ENCODE data around the gene ALDH1L1. TPM values are rescaled to one million over a fixed set of nuclear protein-coding genes. Genes with fewer than 3 reads are reported as not detected.

The ALDH1L1 gene
- total RNA-seq, 2 donors from 2014 or later: 54.7 to 65.3 TPM

DNA sequence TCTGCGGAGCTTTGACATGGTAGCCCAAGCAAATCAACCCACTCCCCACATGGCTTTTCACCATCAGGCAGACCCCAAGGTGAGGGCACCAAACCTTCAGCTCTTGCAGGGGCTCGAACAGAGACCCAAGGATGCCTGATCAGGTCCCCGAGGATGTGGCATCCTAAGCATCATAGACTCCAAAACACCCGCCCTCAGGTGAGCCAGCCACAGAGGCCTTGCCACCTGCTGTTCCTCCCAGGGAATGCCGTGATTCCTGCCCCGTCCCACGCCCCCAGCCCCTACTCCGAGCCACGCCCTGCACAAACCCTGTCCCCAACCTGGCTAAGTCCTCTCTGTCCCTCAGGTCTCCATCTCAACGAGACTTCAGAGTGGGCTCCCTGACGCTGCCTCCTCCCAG, 61.8 kb downstream of the ALDH1L1 start:
- DNase-seq (peak in 3 of 4 donors; percentile 2 to 8 (median 5)), ATAC-seq (no peak)
- Histone ChIP-seq H3K36me3 (replicated peaks in 1 of 2; ENCODE audit: insufficient read depth in 1 of 2, low read depth in 2 of 2) (peaks cover 4 to 5% of the 10 kb centered on the region in 2 donors), H3K4me3 (no peak overlapping the region), H3K27ac (no peak overlapping the region), H3K9me3 (no peaks in the 10 kb centered on the region), H3K27me3 (no peaks in the 10 kb centered on the region), H3K4me1 (no peaks in the 10 kb centered on the region)
- WGBS, 2 donors: 74 to 83% methylated on average over 7 to 11 of the region's 11 CpGs
- no peak for TF ChIP-seq POLR2A (IDR thresholded peaks at IDR 0.05)
- TF ChIP-seq, protein P1, sequence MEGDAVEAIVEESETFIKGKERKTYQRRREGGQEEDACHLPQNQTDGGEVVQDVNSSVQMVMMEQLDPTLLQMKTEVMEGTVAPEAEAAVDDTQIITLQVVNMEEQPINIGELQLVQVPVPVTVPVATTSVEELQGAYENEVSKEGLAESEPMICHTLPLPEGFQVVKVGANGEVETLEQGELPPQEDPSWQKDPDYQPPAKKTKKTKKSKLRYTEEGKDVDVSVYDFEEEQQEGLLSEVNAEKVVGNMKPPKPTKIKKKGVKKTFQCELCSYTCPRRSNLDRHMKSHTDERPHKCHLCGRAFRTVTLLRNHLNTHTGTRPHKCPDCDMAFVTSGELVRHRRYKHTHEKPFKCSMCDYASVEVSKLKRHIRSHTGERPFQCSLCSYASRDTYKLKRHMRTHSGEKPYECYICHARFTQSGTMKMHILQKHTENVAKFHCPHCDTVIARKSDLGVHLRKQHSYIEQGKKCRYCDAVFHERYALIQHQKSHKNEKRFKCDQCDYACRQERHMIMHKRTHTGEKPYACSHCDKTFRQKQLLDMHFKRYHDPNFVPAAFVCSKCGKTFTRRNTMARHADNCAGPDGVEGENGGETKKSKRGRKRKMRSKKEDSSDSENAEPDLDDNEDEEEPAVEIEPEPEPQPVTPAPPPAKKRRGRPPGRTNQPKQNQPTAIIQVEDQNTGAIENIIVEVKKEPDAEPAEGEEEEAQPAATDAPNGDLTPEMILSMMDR (IDR thresholded peaks at IDR 0.05): no peak
- intact Hi-C loops (cut with DNase I): no loop called here

DNA sequence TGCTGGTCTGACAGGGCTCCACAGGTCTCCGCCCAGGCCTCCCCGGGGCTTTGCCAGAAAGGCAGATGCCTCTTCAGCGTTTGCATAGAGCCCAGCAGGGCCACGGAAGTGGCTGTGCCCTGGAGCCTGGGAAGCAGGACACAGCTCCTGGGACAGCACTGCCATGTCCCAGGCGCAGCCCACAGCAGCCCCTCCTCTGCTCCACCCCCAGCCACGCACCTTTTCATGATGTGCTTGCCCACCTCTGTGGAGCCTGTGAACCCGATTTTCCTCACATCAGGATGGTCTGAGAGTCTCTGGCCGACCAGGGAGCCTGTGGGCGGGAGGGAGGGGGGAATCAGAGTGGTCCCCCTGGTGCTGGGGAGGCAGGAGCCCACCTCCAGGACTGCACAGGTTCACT, 62.6 kb downstream of the ALDH1L1 start:
- 74 to 84% methylated on average over 6 to 8 of the region's 9 CpGs for WGBS, 2 donors
- Histone ChIP-seq H3K27me3 (no peaks in the 10 kb centered on the region), H3K27ac (no peak overlapping the region), H3K4me1 (no peaks in the 10 kb centered on the region), H3K4me3 (no peak overlapping the region), H3K9me3 (no peaks in the 10 kb centered on the region), H3K36me3 (replicated peaks in 1 of 2; ENCODE audit: insufficient read depth in 1 of 2, low read depth in 2 of 2) (peaks cover 4 to 5% of the 10 kb centered on the region in 2 donors)
- DNase-seq (peak in 1 of 4 donors; percentile 4), ATAC-seq (no peak)
- intact Hi-C loops (cut with DNase I): no loop called here
- TF ChIP-seq, protein P1 (IDR thresholded peaks at IDR 0.05): no peak
- TF ChIP-seq POLR2A (IDR thresholded peaks at IDR 0.05): no peak

DNA sequence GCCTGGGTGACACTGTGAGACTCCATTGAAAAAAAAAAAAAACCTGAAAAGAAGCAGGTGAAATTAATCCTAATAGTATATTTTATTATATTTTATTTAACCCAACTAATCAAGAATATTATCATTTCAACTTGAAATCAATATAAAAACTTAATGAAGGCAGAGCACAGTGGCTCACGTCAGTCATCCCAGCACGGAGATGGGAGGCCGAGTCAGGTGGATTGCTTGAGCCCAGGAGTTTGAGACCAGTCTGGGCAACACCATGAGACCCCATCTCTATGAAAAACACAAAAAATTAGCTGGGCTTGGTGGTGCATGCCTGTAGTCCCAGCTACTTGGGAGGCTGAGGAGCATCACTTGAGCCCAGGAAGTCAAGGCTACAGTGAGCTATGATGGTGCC, 63.2 kb downstream of the ALDH1L1 start:
- TF ChIP-seq POLR2A (IDR thresholded peaks at IDR 0.05): no peak
- TF ChIP-seq, protein P1 (IDR thresholded peaks at IDR 0.05): no peak
- ATAC-seq (no peak), DNase-seq (no peak)
- WGBS, 2 donors: 96 to 99% methylated on average over 3 of the region's 3 CpGs
- Histone ChIP-seq H3K4me1 (no peaks in the 10 kb centered on the region), H3K36me3 (replicated peaks in 1 of 2; ENCODE audit: insufficient read depth in 1 of 2, low read depth in 2 of 2) (peaks cover 4 to 5% of the 10 kb centered on the region in 2 donors), H3K27ac (no peak overlapping the region), H3K9me3 (no peaks in the 10 kb centered on the region), H3K4me3 (no peak overlapping the region), H3K27me3 (no peaks in the 10 kb centered on the region)
- intact Hi-C loops (cut with DNase I): no loop called here

GRCh38 chr3:126116526-126116925, 63.9 kb downstream of the ALDH1L1 start:
- no peaks in the 10 kb centered on the region for H3K27me3 ChIP-seq
- no peaks in the 10 kb centered on the region for H3K9me3 ChIP-seq
- DNase-seq (peak in 1 of 4 donors; percentile 1), ATAC-seq (no peak)
- TF ChIP-seq POLR2A (IDR thresholded peaks at IDR 0.05): no peak
- TF ChIP-seq, protein P1 (IDR thresholded peaks at IDR 0.05): no peak
- H3K4me3 ChIP-seq: no peak overlapping the region
- 94 to 100% methylated on average over 1 of the region's 1 CpG for WGBS, 2 donors
- H3K4me1 ChIP-seq: no peaks in the 10 kb centered on the region
- intact Hi-C loops (cut with DNase I): no loop called here
- H3K27ac ChIP-seq: no peak overlapping the region
- H3K36me3 ChIP-seq (replicated peaks in 1 of 2; ENCODE audit: insufficient read depth in 1 of 2, low read depth in 2 of 2): peaks cover 4 to 5% of the 10 kb centered on the region in 2 donors

Data from body of pancreas (tissue), 4 donors.